ENCODE data around the gene TLCD3B.

Gene TLCD3B

GRCh38 chr16:30003670-30004423, 27.2 kb downstream of the TLCD3B start:
- DNase-seq = no peak

DNA sequence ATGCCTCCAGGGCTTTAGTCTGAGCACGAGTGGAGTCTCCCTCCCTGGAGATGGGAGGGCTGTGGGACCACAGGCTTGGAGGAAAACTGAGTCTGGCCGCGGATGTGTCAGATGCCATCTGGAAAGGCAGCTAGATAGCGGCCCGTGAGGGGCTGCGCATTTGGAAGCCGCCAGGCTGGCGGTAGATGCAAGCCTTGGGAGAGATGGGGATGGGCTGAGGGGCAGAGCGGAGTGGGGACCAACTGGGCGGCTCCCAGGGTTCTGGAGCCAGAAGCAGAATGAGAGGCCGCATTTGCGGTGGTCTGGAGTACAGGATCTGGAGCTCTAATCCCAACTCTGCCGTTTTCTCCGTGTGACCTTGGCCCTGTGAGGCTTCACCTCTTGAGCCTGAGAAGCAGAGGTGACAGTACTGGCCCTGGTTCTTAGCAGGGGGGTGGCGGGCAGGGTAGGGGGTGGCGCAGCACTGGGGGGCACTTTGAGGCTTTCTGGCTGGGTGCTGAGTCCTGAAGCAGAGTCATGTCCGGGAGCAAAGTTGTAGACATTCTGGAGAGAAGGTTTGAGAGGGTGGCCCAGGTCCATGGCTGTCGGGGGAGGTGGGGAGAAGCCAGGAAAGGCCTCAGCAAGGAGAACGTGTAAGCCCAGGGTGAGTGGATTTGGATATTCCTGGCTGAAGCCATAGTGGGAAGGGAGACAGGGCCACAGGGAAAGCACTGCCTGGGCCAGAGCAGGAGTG, 28.3 kb downstream of the TLCD3B start:
- no peak for DNase-seq

DNA sequence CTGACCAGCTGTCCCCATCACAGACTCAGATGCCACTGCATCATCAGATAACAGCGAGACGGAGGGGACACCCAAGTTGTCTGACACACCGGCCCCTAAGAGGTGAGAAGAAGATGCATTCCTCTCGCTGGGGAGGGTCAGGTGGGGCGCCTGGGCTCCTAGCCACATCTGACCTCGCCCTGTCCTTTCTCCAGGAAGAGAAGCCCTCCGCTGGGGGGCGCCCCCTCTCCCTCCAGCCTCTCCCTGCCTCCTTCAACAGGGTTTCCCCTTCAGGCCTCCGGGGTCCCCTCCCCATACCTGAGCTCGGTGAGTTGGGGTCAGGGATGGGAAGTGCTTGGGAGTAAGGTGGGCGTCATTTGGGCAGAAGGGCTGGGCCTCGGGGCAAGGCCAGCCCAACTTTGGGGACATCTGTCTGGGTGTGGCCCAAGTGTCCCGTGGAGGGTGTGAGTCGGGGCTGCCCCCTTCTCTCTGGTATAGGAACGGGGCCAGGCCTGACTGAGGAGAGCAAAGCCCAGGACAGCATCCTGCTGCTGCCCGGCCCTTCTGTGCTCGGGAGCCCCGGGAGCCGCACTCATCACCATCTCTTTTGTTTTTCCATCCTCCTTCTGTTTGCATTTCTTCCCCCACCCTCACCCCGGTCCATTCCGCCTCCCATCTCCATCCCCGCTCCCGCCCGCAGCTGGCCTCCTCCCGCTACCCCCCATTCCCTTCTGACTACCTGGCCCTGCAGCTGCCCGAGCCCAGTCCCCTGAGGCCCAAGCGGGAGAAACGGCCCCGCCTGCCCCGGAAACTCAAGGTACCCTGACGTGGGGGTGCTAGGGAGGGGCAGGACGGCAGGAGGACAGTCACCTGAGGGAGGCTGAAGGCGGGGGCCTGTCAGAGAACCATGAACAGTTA, 30.1 kb downstream of the TLCD3B start:
- DNase-seq = no peak

- DNase-seq = no peak
These were observed 31.5 kb downstream of the TLCD3B start for GRCh38 chr16:29999605-30000004.

- no peak for DNase-seq
These were observed 34.3 kb downstream of the TLCD3B start for GRCh38 chr16:29996766-29997250.

- peak; percentile 99 for DNase-seq
These were observed 34.9 kb downstream of the TLCD3B start, which contains the start of gene INO80E for GRCh38 chr16:29995911-29996765. INO80E (plus strand) TSS chr16:29996241; CDS start chr16:29996311, 70 bp downstream.

DNA sequence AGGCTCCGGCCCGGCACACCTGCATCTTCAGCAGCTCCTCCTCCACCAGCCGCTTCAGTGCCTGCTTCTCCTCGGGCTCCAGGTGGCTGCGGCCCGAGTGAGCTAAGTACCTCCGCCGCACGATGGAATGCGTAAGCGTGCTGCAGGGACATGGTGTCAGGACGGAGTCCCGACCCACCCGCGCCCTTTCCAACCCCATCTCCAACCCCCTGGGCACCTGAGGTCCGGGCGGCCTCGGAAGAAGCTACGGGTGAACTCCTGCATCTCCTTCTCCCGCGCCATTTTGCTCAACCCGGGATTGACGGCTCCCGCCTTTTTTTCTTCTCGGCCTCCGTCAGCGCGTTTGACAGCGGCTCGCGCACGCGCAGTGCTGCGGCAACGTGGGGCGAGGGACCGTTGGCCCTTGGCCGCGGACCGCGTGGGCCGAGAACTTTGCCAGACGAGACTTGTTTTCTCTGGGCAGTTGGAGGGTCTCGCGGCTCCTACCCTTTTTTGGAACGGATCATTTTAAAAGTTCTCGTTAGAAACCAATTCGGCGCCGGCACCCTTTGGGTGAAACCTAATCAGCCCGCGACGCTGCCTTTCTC, 35.7 kb downstream of the TLCD3B start, which contains the start of gene HIRIP3:
HIRIP3 (minus strand) TSS at position 294 of the 587 bp plus-strand sequence; CDS start at position 282, 12 bp downstream.
- peak; percentile 89 for DNase-seq

GRCh38 chr16:29994600-29995323, 36.3 kb downstream of the TLCD3B start:
- DNase-seq = peak; percentile 78

GRCh38 chr16:29993903-29994599, 37.0 kb downstream of the TLCD3B start:
- DNase-seq = no peak

DNA sequence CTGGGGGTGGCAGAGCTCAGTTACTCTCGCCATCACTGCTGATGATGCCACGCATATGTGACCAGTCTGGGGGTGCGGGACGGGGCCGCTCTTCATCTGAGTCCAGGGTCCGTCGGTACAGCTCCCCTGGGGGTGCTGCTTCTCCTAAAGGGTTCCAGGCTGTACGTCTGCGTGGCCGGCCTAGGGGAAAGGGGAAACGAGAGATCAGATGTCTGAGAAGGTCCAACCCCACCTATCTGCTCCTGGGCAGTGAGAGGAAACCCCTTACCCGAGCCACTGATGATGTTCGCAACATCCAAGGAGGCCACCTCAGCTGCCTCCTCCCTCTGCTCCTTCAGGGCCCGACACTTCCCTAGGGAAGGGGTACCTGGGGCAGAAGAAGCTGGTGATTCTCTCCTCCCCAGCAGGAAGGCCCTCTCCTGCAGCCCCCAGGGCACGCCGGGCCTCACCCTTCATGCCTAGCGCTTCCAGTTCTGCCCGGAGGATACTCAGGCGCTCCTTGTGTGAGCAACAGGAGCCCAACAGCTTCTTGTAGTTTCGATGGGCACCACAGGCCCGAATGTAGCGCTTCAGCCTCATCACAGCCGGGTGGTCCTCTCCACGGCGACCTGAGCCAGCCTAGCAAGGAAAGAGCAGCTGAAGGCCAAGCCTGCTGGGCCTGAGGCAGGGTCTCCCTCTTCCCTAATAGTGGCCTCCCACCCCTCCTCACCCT, 37.7 kb downstream of the TLCD3B start:
- no peak for DNase-seq

- DNase-seq = no peak
These were observed 38.6 kb downstream of the TLCD3B start for GRCh38 chr16:29992344-29992967.

- no peak for DNase-seq
These were observed 39.5 kb downstream of the TLCD3B start for GRCh38 chr16:29991571-29991904.

DNA sequence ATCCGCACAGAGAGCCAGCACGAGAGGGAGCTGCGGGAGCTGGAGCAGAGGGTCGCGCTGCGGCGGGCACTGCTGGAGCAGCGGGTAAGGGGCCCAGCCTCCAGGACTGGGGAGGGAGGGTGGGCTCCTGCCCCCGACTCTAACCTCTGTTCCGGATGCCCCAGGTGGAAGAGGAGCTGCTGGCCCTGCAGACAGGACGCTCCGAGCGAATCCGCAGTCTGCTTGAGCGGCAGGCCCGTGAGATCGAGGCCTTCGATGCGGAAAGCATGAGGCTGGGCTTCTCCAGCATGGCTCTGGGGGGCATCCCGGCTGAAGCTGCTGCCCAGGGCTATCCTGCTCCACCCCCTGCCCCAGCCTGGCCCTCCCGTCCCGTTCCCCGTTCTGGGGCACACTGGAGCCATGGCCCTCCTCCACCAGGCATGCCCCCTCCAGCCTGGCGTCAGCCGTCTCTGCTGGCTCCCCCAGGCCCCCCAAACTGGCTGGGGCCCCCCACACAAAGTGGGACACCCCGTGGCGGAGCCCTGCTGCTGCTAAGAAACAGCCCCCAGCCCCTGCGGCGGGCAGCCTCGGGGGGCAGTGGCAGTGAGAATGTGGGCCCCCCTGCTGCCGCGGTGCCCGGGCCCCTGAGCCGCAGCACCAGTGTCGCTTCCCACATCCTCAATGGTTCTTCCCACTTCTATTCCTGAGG, 40.0 kb downstream of the TLCD3B start:
- no peak for DNase-seq

DNA sequence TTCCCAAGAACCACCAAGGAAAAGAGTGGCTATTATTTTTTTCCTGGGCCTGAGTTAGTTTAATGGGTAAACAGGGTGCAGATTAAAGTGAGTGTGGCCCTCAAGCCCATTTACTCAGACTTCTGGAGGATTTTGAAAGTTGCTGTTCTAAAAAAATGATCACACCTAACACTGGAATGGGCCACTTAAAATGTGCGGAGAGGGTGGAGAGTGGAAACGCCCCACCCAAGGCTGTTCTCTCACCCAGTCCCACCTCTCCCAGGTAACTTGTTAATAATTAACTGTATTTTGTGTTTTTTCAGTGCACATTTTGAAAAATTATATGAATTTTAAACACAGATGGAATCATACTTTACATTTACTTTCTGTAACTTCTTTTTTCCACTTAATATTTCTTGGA, 41.0 kb downstream of the TLCD3B start:
- DNase-seq = no peak

DNA sequence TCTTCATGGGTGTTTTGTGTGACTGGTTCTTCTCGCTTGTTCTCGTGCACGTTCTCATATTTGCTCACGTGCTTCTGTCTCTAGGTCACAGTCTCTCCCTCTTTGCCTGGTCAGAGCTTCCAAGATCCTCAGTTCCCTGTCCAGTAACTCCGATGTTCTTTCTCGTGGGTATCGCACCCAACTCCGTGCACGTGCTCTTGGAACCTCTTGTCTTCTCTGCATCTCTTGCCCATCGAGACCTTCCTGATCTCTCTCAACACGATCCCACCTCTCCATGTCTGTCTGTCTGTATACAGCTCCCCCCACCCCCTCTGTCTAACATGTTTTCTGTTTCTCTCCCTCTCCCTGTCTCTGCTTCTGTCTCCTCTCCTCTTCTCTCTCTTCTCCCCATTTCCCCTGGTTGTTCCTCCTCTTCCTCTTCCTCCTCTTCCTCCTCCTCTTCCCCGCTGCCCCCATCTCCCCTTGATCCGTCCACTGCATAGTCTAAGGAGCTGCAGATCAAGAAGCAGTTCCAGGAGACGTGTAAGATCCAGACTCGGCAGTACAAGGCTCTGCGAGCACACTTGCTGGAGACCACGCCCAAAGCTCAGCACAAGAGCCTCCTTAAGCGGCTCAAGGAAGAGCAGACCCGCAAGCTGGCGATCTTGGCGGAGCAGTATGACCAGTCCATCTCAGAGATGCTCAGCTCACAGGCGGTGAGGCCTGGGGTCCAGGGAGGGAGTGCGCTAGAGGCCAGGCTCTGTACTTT, 41.8 kb downstream of the TLCD3B start:
- DNase-seq = no peak

DNA sequence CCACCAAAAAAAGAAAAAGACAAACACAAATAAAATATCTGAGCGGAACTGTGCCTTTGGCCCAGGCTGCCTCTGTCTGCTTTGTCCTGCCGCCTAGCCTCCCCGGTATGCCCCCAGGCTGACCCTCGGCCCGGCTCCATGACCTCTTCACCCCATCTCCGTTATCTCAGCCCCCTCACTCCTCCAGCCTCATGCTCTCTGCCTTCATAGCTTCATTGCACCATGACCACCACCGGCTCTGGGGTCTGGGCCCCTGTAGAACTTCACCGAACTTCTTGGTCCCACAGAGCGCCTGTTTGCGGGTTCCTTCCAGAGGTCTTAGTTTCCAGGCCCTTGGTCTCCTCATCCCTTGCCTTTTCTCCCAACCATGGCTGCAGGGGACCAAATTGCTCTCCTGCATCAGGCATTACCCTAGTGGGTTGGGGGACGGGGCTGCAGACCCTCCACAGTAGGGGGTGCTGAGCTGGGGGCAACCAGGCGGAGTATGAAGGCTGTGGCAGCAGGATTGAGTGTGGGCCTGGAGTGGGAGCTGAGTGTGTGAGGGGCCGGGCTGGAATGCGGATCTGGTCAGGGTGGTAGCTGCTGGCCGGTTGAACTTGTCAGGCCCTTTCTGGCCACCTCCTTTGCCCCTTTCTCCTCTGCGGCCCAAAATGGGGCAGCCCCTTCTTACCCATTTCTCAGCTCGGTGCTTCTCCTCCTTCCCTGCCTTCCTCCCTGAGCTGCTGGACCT, 42.6 kb downstream of the TLCD3B start:
- DNase-seq = no peak
